ENCODE data around the gene SLC12A5. TPM values are rescaled to one million over a fixed set of nuclear protein-coding genes. Genes with fewer than 3 reads are reported as not detected.
A peak's percentile ranks its signal among the peaks of the same experiment; 100 is the strongest.

Gene SLC12A5
- total RNA-seq, 2 donors from 2014 or later: not detected

DNA sequence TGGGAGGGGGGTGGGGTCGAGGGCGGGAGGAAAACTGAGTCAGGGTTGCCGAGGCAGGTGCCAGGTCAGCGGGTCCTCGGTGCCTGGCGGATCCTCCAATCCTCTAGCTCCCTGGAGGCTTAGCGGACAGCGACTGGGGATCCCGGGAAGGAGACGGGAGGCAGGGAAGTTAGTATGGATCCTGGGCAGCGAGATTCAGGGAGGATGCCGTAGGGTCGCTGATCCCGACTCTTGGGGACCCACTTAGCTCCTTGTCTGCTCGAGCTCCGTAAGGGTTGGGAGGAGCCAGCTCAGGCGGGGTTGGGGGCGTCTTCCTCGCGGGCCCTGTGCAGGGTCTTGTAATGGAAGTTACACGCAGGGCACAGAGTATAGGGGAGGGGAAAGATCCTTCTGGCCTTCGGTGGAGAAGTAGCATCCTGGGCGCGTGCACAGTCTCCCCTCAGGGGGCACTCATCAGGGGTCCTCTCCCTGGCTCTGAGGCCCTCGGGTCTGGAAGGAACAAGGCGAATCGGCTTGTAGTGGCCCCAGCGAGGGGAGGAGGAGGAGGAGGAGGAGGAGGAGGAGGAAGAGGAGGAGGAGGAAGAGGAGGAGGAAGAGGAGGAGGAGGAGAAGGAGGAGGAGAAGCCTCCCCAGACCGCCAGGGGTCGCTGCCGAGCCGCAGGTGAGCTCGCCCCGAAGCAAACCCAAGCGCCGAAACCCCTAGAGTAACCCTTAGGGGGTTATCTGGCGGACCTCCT is 6.4 kb upstream of the SLC12A5 start:
- peaks cover 7 to 15% of the 10 kb centered on the region in 2 donors for H3K4me1 ChIP-seq (ENCODE audit: control insufficient read depth in 1 of 2, low read depth in 2 of 2)
- peak overlapping the region; percentile 23 for H3K4me3 ChIP-seq
- DNase-seq (ENCODE audit: low spot score): no peak
- no peak overlapping the region for H3K27ac ChIP-seq
- ATAC-seq (ENCODE audit: insufficient number of reproducible peaks, low FRiP score, low read depth): no peak
- H3K9me3 ChIP-seq: no peaks in the 10 kb centered on the region
- H3K27me3 ChIP-seq (replicated peaks; ENCODE audit: insufficient read depth): no peaks in the 10 kb centered on the region
- H3K36me3 ChIP-seq: no peaks in the 10 kb centered on the region
- TF ChIP-seq, protein P1, sequence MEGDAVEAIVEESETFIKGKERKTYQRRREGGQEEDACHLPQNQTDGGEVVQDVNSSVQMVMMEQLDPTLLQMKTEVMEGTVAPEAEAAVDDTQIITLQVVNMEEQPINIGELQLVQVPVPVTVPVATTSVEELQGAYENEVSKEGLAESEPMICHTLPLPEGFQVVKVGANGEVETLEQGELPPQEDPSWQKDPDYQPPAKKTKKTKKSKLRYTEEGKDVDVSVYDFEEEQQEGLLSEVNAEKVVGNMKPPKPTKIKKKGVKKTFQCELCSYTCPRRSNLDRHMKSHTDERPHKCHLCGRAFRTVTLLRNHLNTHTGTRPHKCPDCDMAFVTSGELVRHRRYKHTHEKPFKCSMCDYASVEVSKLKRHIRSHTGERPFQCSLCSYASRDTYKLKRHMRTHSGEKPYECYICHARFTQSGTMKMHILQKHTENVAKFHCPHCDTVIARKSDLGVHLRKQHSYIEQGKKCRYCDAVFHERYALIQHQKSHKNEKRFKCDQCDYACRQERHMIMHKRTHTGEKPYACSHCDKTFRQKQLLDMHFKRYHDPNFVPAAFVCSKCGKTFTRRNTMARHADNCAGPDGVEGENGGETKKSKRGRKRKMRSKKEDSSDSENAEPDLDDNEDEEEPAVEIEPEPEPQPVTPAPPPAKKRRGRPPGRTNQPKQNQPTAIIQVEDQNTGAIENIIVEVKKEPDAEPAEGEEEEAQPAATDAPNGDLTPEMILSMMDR (IDR thresholded peaks at IDR 0.05): peak; percentile 65

DNA sequence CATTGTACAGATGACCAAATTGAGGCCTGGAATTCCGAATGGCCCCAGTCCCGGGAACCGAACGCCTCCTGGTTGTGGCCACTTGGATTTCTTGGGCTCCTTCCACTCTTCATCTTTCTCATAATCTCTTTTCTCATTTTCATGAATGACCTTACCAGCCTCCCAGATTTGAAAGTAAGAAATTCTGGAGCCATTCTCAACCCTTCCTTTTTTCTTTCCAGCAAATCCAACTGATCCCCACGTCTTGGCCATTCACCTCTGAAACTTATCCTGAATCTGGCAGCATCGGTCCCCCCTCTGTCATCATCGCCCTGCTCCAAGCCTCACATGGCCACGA is 5.9 kb upstream of the SLC12A5 start:
- Histone ChIP-seq H3K4me1 (ENCODE audit: control insufficient read depth in 1 of 2, low read depth in 2 of 2) (peaks cover 7 to 15% of the 10 kb centered on the region in 2 donors), H3K36me3 (no peaks in the 10 kb centered on the region), H3K4me3 (no peak overlapping the region), H3K27me3 (replicated peaks; ENCODE audit: insufficient read depth) (no peaks in the 10 kb centered on the region), H3K27ac (no peak overlapping the region), H3K9me3 (no peaks in the 10 kb centered on the region)
- DNase-seq (ENCODE audit: low spot score): no peak
- TF ChIP-seq, protein P1 (IDR thresholded peaks at IDR 0.05): no peak
- no peak for ATAC-seq (ENCODE audit: insufficient number of reproducible peaks, low FRiP score, low read depth)

DNA sequence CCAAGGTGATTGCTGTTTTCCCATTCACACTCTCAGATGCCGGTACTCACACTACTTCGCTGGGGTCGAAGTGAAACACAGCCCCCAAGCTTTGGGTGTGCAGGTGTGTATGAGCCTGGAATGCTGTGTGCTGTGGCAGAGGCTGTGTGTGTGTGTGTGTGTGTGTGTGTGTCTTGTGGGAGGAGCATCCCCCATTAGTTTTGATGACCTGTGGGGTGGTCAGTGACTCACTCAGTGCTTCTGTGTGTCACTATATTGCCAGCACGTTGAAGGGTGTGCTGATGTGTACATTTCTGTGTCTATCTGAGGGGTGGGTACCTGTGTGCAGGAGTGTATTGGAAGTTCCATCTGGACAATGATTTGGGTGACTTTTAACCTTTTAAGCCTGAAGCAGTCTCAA is 5.0 kb upstream of the SLC12A5 start:
- TF ChIP-seq, protein P1 (IDR thresholded peaks at IDR 0.05): no peak
- DNase-seq (ENCODE audit: low spot score) (no peak), ATAC-seq (ENCODE audit: insufficient number of reproducible peaks, low FRiP score, low read depth) (no peak)
- Histone ChIP-seq H3K27ac (no peak overlapping the region), H3K4me3 (no peak overlapping the region), H3K9me3 (no peaks in the 10 kb centered on the region), H3K27me3 (replicated peaks; ENCODE audit: insufficient read depth) (no peaks in the 10 kb centered on the region), H3K4me1 (ENCODE audit: control insufficient read depth in 1 of 2, low read depth in 2 of 2) (peaks cover 7 to 15% of the 10 kb centered on the region in 2 donors), H3K36me3 (no peaks in the 10 kb centered on the region)

DNA sequence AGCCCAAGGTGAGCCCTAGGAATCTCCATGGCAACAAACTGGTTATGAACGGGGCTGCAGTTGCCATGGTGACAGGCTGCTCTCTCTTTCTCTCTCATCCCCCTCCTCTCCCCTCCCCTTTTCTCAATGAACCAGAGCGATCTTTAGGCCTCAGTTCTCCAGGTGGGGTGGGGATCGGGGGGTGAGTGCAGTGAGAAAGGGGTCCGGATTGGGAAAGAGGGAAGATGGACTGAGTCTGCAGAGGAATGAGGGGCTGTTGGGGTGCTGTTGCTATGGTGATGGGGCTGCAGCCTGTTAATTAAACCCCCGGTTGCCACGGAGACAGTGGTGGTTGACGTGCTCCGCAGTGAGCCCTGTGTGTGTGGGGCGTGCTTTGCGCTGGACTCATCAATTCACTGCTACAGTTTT is 3.6 kb upstream of the SLC12A5 start:
- H3K9me3 ChIP-seq: no peaks in the 10 kb centered on the region
- TF ChIP-seq, protein P1 (IDR thresholded peaks at IDR 0.05): no peak
- no peak overlapping the region for H3K4me3 ChIP-seq
- no peak overlapping the region for H3K27ac ChIP-seq
- H3K36me3 ChIP-seq: no peaks in the 10 kb centered on the region
- peaks cover 7 to 15% of the 10 kb centered on the region in 2 donors for H3K4me1 ChIP-seq (ENCODE audit: control insufficient read depth in 1 of 2, low read depth in 2 of 2)
- DNase-seq (ENCODE audit: low spot score) (no peak), ATAC-seq (ENCODE audit: insufficient number of reproducible peaks, low FRiP score, low read depth) (no peak)
- H3K27me3 ChIP-seq (replicated peaks; ENCODE audit: insufficient read depth): no peaks in the 10 kb centered on the region

DNA sequence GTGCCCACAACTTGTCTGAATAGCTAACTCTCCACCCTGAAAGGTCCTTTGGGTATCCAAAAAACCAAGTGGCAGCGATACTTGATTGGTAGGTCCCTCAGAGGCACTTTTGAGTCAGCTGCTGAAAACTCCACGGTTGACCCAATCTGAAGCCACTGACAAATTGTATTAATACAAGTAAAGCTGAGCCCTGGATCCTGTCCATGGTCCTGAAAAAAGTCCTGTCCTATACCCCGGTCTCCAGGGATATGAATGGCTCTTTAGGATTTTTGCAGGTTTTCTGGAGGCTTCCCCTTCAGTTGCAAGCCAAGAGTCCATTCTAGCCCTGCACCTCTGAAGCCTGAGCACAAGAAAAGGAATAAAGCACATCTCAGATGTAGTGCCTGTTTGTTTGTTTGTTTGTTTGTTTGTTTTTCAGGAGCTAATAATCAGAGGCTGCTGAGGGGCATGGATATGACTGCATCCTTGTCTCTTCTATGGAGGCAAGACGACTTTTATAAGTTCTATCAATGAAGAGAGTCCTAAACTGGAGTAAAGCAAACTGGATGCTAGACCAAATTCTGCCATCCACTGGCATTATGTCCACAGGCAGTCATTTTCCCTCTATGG is 1.7 kb upstream of the SLC12A5 start:
- Histone ChIP-seq H3K27me3 (replicated peaks; ENCODE audit: insufficient read depth) (peaks cover 4% of the 10 kb centered on the region), H3K4me1 (ENCODE audit: control insufficient read depth in 1 of 2, low read depth in 2 of 2) (peaks cover 0 to 7% of the 10 kb centered on the region in 2 donors), H3K4me3 (no peak overlapping the region), H3K9me3 (no peaks in the 10 kb centered on the region), H3K27ac (no peak overlapping the region), H3K36me3 (no peaks in the 10 kb centered on the region)
- TF ChIP-seq, protein P1 (IDR thresholded peaks at IDR 0.05): no peak
- DNase-seq (ENCODE audit: low spot score) (no peak), ATAC-seq (ENCODE audit: insufficient number of reproducible peaks, low FRiP score, low read depth) (no peak)

Measured in thoracic aorta (tissue), 2 donors.